Measurements from ENCODE around the gene HDGFL1. TPM values are rescaled to one million over a fixed set of nuclear protein-coding genes. Genes with fewer than 3 reads are reported as not detected.

The HDGFL1 gene
- polyA plus RNA-seq, result not detected

DNA sequence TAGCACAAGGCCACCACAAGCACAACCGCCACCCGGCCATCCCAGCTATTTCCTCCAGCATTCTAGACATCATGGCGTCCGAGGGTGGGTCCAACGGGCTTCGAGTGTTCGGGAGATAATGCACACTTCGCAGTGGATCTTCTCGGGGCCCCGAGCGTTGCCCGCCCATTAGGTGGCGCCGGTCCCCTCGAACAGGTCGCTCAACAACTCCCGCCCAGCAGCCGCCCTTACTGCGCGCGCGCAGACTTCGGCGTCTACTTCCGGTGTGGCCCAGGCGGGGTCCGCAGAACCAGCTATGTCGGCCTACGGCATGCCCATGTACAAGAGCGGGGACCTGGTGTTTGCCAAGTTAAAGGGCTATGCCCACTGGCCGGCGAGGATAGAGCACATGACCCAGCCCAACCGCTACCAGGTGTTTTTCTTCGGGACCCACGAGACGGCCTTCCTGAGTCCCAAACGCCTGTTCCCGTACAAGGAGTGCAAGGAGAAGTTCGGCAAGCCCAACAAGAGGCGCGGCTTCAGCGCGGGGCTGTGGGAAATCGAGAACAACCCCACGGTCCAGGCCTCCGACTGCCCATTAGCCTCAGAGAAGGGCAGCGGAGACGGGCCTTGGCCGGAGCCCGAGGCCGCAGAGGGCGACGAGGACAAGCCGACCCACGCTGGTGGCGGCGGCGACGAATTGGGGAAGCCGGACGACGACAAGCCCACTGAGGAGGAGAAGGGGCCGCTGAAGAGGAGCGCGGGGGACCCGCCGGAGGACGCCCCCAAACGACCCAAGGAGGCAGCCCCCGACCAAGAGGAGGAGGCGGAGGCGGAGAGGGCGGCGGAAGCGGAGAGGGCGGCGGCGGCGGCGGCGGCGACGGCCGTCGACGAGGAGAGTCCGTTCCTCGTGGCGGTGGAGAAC is at the start of gene HDGFL1:
TSS of gene HDGFL1 (plus strand) at position 286 of the 904 bp plus-strand sequence. CDS start at position 296, 10 bp downstream.
- H3K4me3 Mint-ChIP-seq, result no peak within 1 kb of the TSS
- H3K27me3 Mint-ChIP-seq, result no peaks in the 10 kb centered on the region
- no peaks in the 10 kb centered on the region for H3K4me1 Mint-ChIP-seq
- H3K27ac Mint-ChIP-seq, result no peak within 1 kb of the TSS
- H3K9me3 Mint-ChIP-seq, result peaks cover 0 to 2% (median 0%) of the 10 kb centered on the region in 3 donors
- no peaks in the 10 kb centered on the region for H3K36me3 Mint-ChIP-seq

- Mint-ChIP-seq H3K27me3 (no peaks in the 10 kb centered on the region), H3K4me3 (no peak overlapping the region), H3K9me3 (peaks cover 3 to 5% (median 5%) of the 10 kb centered on the region in 3 donors), H3K4me1 (no peaks in the 10 kb centered on the region), H3K27ac (no peak overlapping the region), H3K36me3 (no peaks in the 10 kb centered on the region)
Measured at GRCh38 chr6:22521035-22521434, 48.3 kb upstream of the HDGFL1 start.

DNA sequence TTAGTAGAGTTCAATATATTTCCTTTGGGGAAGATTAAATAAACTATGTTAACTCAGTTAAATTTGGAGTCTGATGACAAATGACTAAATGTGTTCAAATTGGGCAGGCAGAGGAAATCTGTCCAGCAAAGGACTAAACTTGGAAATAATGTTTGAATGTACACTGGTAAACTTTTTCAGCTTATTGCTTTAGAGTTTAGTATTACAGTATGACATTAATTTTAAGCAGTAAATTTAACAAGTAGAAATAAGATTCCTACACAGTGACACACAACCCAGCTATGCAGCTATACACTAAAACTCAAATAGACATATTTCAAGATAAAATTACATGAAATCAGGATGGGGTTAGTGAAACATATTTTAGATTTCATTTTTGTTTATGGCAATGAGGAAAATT is 42.6 kb upstream of the HDGFL1 start:
- no peaks in the 10 kb centered on the region for H3K4me1 Mint-ChIP-seq
- H3K9me3 Mint-ChIP-seq, result peaks cover 0 to 5% (median 3%) of the 10 kb centered on the region in 3 donors
- H3K36me3 Mint-ChIP-seq, result no peaks in the 10 kb centered on the region
- no peak overlapping the region for H3K4me3 Mint-ChIP-seq
- no peaks in the 10 kb centered on the region for H3K27me3 Mint-ChIP-seq
- no peak overlapping the region for H3K27ac Mint-ChIP-seq

DNA sequence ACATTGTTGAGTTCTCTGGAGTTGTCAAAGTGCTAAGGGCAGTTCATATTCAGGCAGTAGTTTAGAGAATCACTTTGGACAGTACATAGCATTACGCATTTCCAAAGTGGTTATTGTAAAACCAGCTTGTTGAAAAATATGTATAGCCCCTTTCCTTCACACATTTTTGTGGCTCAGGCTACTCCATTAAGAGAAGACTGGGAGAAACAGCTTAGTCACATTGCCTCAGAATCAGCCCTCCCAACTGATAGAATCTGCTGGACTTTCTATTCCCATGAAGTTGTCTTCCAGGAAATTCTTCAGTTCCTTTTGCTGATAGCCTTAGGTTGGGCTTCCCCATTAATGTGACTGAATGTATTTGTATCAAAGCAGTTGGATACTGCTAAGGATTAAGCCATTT is 39.5 kb upstream of the HDGFL1 start:
- peaks cover 0 to 2% (median 2%) of the 10 kb centered on the region in 3 donors for H3K9me3 Mint-ChIP-seq
- no peaks in the 10 kb centered on the region for H3K36me3 Mint-ChIP-seq
- H3K27me3 Mint-ChIP-seq, result no peaks in the 10 kb centered on the region
- H3K27ac Mint-ChIP-seq, result no peak overlapping the region
- no peak overlapping the region for H3K4me3 Mint-ChIP-seq
- H3K4me1 Mint-ChIP-seq, result no peaks in the 10 kb centered on the region

DNA sequence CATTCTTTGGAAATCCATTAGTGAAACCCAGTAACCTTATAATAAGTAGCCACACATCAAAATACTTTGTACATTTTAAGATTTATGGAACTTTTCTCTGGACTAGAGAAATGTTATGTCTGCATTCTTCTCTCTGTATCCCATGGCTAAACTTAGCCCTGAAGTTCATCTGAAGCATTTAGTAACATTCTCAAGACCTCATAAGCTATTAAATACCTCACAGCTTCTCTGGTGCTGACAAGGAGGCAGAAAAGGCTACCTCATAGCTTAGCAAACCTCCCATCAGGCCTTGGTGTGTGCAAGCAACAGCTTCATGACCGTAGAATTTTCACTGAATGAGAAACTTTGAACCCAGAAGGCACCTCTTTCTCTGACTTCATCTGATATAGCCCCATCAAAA is 38.9 kb upstream of the HDGFL1 start:
- Mint-ChIP-seq H3K27me3 (no peaks in the 10 kb centered on the region), H3K9me3 (peaks cover 0 to 5% (median 2%) of the 10 kb centered on the region in 3 donors), H3K4me1 (no peaks in the 10 kb centered on the region), H3K36me3 (no peaks in the 10 kb centered on the region), H3K4me3 (no peak overlapping the region), H3K27ac (no peak overlapping the region)

GRCh38 chr6:22536122-22536521 is 33.2 kb upstream of the HDGFL1 start:
- Mint-ChIP-seq H3K9me3 (peaks cover 4 to 5% (median 4%) of the 10 kb centered on the region in 3 donors), H3K36me3 (no peaks in the 10 kb centered on the region), H3K4me3 (no peak overlapping the region), H3K27ac (no peak overlapping the region), H3K27me3 (no peaks in the 10 kb centered on the region), H3K4me1 (no peaks in the 10 kb centered on the region)

- Mint-ChIP-seq H3K9me3 (peaks cover 0 to 6% (median 3%) of the 10 kb centered on the region in 3 donors), H3K27ac (no peak overlapping the region), H3K36me3 (no peaks in the 10 kb centered on the region), H3K27me3 (no peaks in the 10 kb centered on the region), H3K4me3 (no peak overlapping the region), H3K4me1 (no peaks in the 10 kb centered on the region)
Measured at GRCh38 chr6:22544476-22544875, 24.9 kb upstream of the HDGFL1 start.

DNA sequence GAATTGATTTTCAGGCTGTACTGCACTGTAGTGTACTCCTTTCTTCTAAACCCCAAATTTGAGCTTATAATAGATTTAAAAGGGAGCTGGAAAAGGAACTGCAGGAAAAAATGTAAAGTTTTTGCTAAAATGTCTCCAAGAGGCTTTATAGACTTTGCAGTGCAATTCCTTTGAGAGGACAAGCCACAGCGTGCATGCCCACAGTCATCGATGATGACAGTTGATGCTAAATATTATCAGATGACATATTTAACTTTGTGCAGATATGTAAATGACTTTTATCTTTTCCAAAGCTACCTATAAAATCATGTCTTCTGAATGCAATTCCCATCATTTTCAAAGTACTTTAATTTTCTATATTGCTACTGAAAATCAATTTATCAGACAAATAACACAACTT is 24.3 kb upstream of the HDGFL1 start:
- Mint-ChIP-seq H3K36me3 (no peaks in the 10 kb centered on the region), H3K4me1 (no peaks in the 10 kb centered on the region), H3K4me3 (no peak overlapping the region), H3K27me3 (no peaks in the 10 kb centered on the region), H3K9me3 (peaks cover 0 to 10% (median 3%) of the 10 kb centered on the region in 3 donors), H3K27ac (no peak overlapping the region)

DNA sequence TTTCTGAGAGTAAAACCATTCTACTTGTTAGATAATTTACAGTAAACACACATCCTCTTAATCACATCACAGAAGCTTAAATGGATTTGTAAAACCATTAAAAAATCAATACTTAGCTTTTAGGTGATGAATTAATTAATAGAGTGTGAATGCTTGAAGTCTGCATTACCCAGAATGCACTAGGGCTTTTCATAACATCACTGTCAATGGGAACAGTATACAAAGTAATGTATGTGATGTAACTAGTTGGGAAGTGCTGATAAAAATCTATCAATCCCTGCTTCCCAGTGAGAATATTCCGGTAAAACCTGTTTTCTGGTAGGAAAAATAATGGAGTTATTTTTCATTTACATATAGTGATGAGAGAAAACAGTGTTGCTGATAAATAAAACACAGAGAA is 23.1 kb upstream of the HDGFL1 start:
- H3K36me3 Mint-ChIP-seq, result no peaks in the 10 kb centered on the region
- no peaks in the 10 kb centered on the region for H3K27me3 Mint-ChIP-seq
- H3K4me3 Mint-ChIP-seq, result no peak overlapping the region
- H3K9me3 Mint-ChIP-seq, result peaks cover 1 to 13% (median 3%) of the 10 kb centered on the region in 3 donors
- no peak overlapping the region for H3K27ac Mint-ChIP-seq
- H3K4me1 Mint-ChIP-seq, result no peaks in the 10 kb centered on the region

- Mint-ChIP-seq H3K27ac (no peak overlapping the region), H3K9me3 (peaks cover 0 to 10% (median 1%) of the 10 kb centered on the region in 3 donors), H3K27me3 (no peaks in the 10 kb centered on the region), H3K36me3 (no peaks in the 10 kb centered on the region), H3K4me3 (no peak overlapping the region), H3K4me1 (no peaks in the 10 kb centered on the region)
Measured at GRCh38 chr6:22550971-22551670, 18.2 kb upstream of the HDGFL1 start.

DNA sequence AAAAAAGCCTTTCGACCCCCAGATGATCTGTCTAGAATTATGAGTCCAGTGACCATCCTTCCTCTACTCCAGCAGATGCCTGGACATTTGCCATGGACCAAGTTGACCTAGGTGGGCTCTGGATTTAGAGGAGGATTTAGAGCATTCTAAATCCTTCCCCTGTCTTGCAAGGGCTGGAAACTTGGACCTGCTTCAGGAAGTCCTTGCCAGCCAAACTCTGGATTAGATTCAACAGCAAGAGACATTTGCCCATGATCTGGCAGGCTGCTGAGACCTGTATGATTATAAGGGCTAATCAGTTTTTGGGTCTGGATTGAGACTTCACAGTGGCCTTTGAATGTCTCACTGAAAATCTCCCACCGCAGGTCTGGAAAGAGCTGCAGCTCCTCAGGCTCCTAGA is 13.1 kb upstream of the HDGFL1 start:
- H3K36me3 Mint-ChIP-seq, result no peaks in the 10 kb centered on the region
- no peak overlapping the region for H3K4me3 Mint-ChIP-seq
- H3K9me3 Mint-ChIP-seq, result peaks cover 0 to 3% (median 0%) of the 10 kb centered on the region in 3 donors
- H3K27ac Mint-ChIP-seq, result no peak overlapping the region
- no peaks in the 10 kb centered on the region for H3K4me1 Mint-ChIP-seq
- no peaks in the 10 kb centered on the region for H3K27me3 Mint-ChIP-seq

- H3K36me3 Mint-ChIP-seq, result no peaks in the 10 kb centered on the region
- H3K4me3 Mint-ChIP-seq, result no peak overlapping the region
- no peak overlapping the region for H3K27ac Mint-ChIP-seq
- no peaks in the 10 kb centered on the region for H3K4me1 Mint-ChIP-seq
- peaks cover 0 to 3% (median 0%) of the 10 kb centered on the region in 3 donors for H3K9me3 Mint-ChIP-seq
- no peaks in the 10 kb centered on the region for H3K27me3 Mint-ChIP-seq
Measured at GRCh38 chr6:22557007-22557406, 12.4 kb upstream of the HDGFL1 start.

GRCh38 chr6:22558288-22558882 is 11.0 kb upstream of the HDGFL1 start:
- Mint-ChIP-seq H3K27ac (no peak overlapping the region), H3K9me3 (peaks cover 0 to 2% (median 0%) of the 10 kb centered on the region in 3 donors), H3K4me1 (no peaks in the 10 kb centered on the region), H3K36me3 (no peaks in the 10 kb centered on the region), H3K4me3 (no peak overlapping the region), H3K27me3 (no peaks in the 10 kb centered on the region)

DNA sequence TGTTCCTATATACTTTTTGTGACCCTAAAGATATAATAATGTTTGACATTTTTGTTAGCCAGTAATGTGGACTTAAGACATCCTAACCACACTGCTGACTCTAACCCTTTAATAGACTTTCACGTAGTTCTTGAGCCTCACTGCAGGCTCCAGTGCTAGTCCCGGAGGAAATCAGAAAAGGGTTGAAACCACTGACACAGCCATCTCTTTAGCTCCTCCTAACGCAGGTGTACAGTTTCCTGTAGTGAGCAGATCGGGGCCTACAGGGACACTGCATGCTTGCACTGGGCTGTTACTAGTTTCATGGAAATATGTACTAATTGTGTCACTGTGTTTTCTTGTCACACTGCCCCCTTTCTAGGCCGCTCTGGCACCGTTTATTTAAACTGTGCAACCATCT is 512 bp upstream of the HDGFL1 start:
- Mint-ChIP-seq H3K4me3 (no peak overlapping the region), H3K27me3 (no peaks in the 10 kb centered on the region), H3K4me1 (no peaks in the 10 kb centered on the region), H3K27ac (no peak overlapping the region), H3K9me3 (peaks cover 0 to 2% (median 0%) of the 10 kb centered on the region in 3 donors), H3K36me3 (no peaks in the 10 kb centered on the region)

- Mint-ChIP-seq H3K9me3 (peaks cover 0 to 2% (median 0%) of the 10 kb centered on the region in 3 donors), H3K27me3 (no peaks in the 10 kb centered on the region), H3K4me3 (no peak overlapping the region), H3K4me1 (no peaks in the 10 kb centered on the region), H3K27ac (no peak overlapping the region), H3K36me3 (no peaks in the 10 kb centered on the region)
Measured at GRCh38 chr6:22570185-22570551, 802 bp downstream of the HDGFL1 start.

Data from IgD-negative memory B cell (primary cell).